GM10266 (cell line): ENCODE results near the gene ELF1.
"Not testable (repeated sequence)": the region's sequence is repeated elsewhere in the genome, so short reads cannot be mapped to it uniquely, and the experiment has no call there.

Experiments used
- DNase-seq: peaks from one replicate; pipeline ENCODE4 v3.0.0; 2012; ENCODE audit errors: extremely low spot score
- TF ChIP-seq, protein P1 (sequence below): IDR thresholded peaks from 2 replicates; pipeline ENCODE4 v1.5.1; 2012; ENCODE audit warnings: mild to moderate bottlenecking, low read depth; ENCODE audit not compliant: control insufficient read depth, insufficient read depth; ENCODE audit errors: missing control alignments

Gene ELF1

GRCh38 chr13:40895227-40896184 lies 123.6 kb downstream of the ELF1 start:
- no peak for DNase-seq
- TF ChIP-seq, protein P1, sequence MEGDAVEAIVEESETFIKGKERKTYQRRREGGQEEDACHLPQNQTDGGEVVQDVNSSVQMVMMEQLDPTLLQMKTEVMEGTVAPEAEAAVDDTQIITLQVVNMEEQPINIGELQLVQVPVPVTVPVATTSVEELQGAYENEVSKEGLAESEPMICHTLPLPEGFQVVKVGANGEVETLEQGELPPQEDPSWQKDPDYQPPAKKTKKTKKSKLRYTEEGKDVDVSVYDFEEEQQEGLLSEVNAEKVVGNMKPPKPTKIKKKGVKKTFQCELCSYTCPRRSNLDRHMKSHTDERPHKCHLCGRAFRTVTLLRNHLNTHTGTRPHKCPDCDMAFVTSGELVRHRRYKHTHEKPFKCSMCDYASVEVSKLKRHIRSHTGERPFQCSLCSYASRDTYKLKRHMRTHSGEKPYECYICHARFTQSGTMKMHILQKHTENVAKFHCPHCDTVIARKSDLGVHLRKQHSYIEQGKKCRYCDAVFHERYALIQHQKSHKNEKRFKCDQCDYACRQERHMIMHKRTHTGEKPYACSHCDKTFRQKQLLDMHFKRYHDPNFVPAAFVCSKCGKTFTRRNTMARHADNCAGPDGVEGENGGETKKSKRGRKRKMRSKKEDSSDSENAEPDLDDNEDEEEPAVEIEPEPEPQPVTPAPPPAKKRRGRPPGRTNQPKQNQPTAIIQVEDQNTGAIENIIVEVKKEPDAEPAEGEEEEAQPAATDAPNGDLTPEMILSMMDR, result no peak

GRCh38 chr13:40893573-40893972 lies 125.5 kb downstream of the ELF1 start:
- not testable (repeated sequence) for DNase-seq

DNA sequence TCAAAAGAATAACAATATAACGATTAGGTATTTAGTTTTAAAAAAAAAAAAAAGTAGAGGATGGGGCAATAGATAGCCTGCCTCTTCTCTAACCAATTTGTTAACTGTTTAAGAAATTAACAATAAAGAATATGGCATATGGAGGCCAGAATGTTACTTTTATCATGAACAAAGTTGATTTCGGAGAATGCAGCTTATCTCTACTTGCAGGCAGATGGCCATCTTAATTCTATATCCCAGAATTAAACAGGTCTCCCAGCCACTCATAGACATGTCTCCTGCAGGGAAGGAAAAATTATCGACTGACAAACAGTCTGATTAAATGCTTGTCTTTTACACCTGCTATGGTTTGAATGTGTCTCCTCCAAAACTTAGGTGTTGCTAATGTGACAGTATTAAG lies 133.1 kb downstream of the ELF1 start:
- TF ChIP-seq, protein P1, result no peak
- DNase-seq, result no peak

DNA sequence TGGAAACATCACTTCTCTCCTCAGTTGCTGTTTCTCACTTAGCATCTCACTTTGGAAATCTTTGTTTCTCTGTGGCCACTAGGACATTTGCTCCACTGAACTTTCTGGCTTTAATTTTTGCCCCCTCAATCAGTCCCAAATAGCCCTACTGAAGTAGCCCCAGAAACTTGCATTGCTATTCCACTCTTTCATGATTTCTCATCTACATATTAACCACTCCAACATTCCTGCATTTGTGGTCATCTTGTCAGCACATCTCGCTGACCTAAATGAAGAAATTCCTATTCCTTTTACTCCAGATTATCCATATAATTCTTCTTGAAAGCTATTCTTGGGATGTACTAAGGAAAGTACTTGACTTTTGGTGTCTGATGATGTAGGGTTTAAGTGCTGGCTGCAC lies 134.9 kb downstream of the ELF1 start:
- DNase-seq, result not testable (repeated sequence)
